ENCODE data around the gene SLC35F4.

DNA sequence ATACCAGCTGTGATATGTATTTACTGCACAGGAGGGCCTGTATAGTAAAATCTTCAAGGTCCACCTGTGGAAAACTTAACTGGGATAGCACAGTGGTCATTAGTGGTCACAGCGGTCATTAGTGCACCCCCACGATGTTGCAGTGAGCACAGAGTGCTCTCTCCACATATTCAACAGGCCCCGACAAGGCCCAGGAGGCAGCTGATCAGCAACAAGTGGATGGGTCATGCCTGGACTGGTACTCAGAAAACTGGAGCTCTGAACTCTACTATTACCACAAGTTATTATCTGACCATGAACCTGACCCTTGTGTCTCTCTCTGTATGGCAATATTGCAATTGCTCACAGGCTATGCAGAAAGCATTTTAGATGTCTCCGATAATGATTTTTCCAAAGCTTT, 129.5 kb downstream of the SLC35F4 start:
- TF ChIP-seq, protein P1, sequence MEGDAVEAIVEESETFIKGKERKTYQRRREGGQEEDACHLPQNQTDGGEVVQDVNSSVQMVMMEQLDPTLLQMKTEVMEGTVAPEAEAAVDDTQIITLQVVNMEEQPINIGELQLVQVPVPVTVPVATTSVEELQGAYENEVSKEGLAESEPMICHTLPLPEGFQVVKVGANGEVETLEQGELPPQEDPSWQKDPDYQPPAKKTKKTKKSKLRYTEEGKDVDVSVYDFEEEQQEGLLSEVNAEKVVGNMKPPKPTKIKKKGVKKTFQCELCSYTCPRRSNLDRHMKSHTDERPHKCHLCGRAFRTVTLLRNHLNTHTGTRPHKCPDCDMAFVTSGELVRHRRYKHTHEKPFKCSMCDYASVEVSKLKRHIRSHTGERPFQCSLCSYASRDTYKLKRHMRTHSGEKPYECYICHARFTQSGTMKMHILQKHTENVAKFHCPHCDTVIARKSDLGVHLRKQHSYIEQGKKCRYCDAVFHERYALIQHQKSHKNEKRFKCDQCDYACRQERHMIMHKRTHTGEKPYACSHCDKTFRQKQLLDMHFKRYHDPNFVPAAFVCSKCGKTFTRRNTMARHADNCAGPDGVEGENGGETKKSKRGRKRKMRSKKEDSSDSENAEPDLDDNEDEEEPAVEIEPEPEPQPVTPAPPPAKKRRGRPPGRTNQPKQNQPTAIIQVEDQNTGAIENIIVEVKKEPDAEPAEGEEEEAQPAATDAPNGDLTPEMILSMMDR (IDR thresholded peaks at IDR 0.05): no peak
- TF ChIP-seq POLR2A (IDR thresholded peaks at IDR 0.05) (no peak), POLR2AphosphoS5 (IDR thresholded peaks at IDR 0.05; ENCODE audit: insufficient read depth in 1 of 2, low read depth in 1 of 2) (no peak)

Measured in vagina (tissue), 2 donors.